Panc1 (cell line): Measurements from ENCODE around the gene SERP2.

Experiments
- POLR2AphosphoS5 ChIP-seq: IDR thresholded peaks from 2 replicates; pipeline ENCODE4 v1.6.1; 2012; ENCODE audit warnings: mild to moderate bottlenecking, low read depth, low read length, moderate library complexity
- SIN3A ChIP-seq: IDR thresholded peaks from 2 replicates; pipeline ENCODE4 v1.6.1; 2012; ENCODE audit warnings: low read depth, mild to moderate bottlenecking, low read length, moderate library complexity, borderline replicate concordance; ENCODE audit not compliant: insufficient read depth
- TF ChIP-seq, protein P1 (sequence below): fragments of 450-650 bp; IDR thresholded peaks from 2 replicates; pipeline ENCODE4 v1.5.1; 2017; ENCODE audit warnings: mild to moderate bottlenecking

- TF ChIP-seq, protein P1, sequence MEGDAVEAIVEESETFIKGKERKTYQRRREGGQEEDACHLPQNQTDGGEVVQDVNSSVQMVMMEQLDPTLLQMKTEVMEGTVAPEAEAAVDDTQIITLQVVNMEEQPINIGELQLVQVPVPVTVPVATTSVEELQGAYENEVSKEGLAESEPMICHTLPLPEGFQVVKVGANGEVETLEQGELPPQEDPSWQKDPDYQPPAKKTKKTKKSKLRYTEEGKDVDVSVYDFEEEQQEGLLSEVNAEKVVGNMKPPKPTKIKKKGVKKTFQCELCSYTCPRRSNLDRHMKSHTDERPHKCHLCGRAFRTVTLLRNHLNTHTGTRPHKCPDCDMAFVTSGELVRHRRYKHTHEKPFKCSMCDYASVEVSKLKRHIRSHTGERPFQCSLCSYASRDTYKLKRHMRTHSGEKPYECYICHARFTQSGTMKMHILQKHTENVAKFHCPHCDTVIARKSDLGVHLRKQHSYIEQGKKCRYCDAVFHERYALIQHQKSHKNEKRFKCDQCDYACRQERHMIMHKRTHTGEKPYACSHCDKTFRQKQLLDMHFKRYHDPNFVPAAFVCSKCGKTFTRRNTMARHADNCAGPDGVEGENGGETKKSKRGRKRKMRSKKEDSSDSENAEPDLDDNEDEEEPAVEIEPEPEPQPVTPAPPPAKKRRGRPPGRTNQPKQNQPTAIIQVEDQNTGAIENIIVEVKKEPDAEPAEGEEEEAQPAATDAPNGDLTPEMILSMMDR = no peak
- no peak for TF ChIP-seq SIN3A
- no peak for TF ChIP-seq POLR2AphosphoS5
Measured at GRCh38 chr13:44432650-44433049, 59.0 kb downstream of the SERP2 start.
